Activated CD4-positive, alpha-beta T cell treated with anti-CD3 and anti-CD28 coated beads for 4 hours (primary cell): ENCODE data around the gene EN1.
A peak's percentile ranks its signal among the peaks of the same experiment; 100 is the strongest.

ENCODE experiments used
- DNase-seq, 2 donors: peaks; one replicate each; pipeline ENCODE4 v3.0.0-alpha.2; 2020

Gene EN1

GRCh38 chr2:118855451-118856279 is 8.2 kb upstream of the EN1 start:
- DNase-seq, result peak; percentile 70 to 80

DNA sequence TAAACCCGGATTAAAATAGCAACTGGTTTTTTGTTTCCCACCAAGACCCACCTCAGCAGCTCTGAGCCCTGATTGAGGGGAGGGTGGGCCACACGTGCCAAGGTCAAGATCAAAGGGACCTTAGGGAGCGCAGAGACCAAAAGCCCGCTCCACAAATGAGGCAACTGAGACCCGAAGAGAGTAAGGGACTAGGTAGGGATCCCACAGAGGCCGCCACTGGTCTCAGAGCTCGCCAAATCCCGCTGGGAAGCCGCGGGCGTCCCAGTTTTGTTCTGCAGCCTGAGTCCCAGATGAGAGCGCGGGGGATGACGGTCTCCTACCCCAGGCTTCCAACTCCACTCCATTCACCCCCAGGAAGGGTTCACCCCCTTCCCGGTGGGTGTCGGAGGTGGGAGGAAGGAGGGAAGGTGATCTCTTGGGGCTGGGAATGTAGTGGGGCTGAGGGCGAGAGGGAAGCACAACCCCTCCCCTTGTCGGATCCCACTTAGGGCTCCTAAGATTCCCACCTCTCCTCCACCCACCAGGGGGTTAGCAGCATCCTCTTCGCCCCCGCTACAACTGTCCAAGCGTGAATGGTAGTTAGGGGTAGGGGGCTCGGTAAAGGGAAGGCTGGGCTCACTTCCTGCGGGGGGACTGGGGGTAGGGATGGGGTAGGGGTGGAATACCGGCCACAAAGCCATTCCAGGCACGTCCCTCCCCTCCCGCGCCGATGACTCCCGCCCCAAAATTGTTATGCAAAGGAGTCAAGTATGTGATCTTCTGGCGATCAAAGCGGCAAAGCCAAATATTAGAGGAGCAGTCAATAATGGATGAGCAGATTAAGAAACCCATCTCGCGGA is 7.3 kb upstream of the EN1 start:
- DNase-seq, result no peak

DNA sequence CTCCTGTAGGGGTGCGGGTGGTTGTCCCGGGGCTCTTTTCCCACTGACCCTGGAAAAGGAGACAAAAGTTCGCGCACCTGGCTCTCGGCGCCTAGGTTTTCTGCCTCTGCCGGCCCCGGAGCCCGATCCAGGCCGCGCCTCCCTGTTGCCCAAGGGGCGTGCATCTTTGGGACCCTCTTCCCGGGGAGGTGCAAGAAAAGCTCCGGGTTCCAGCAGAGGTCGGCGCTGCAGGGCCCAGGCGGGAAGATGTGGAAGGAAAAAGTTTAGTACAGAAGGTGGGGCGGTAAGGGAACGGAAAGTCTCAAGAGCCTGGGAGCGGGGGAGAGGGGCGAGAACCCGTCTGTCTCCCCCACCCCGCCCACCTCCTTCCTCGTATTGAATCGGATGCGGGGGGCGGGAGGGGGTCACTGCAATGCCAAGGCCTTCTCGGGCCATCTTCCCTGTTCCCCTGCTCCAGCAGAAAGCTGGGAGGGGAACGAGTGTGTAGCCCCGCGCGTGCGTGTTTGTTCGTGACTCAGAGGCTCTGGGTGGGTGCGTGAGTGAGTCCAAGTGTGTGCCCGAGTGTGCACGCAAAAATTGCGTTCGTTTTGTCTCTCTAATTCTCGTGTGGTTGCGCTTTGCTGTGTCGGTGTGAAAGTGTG is 6.3 kb upstream of the EN1 start:
- DNase-seq, result no peak

DNA sequence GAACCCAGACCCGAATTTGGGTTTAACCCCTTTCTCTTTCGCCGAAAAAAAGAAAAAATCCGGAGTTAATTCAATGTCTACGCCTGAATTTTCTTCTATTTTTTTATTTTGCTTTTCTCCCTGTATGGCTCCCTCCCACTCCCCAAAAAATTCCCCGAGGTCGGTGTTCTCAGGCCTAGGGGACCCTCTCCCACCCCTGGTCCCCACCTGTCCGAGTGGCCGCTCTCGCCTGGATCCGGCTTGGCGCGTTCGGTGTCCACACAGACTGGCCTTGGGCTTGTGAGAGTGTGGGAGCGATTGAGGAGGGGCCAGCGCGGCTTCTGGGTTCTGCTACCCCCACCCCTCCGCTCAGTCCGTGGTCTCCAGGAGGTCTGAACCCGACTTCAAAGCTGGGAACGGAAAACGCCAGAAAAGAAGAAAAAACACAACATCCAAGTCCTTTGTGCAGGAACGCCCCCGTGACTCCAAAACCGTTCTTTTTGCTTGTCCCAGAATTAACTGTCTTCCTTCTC is 5.7 kb upstream of the EN1 start:
- DNase-seq, result no peak

DNA sequence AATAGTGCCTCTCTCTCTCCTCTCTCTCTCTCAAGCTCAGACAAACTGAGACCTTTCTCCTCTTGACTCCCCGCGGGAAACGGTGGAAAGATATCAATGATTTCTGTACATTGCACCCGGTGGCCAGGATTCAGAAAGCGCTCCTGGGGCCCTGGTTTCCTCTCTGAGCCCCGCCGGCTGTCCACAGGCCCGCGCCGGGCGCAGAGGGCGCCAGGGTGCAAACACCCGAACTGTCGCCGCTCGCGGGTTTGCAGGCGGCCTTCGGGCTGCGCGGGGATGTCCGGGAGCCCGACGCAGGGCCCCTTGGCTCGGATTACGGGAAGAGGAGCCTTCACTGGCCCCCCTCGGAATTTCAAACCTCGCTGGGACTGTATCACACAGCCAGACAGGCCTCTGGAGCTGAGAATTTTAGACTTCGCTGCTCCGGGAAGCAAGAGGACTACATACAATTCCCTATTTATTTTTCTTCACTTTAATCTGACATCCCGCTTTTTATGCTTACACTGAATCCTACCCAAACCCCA is 5.2 kb upstream of the EN1 start:
- DNase-seq, result no peak

- DNase-seq, result no peak
Observed at GRCh38 chr2:118851650-118852049, 4.2 kb upstream of the EN1 start.

- no peak for DNase-seq
Observed at GRCh38 chr2:118850901-118851415, 3.5 kb upstream of the EN1 start.

- DNase-seq, result no peak
Observed at GRCh38 chr2:118850168-118850900, 2.9 kb upstream of the EN1 start.

DNA sequence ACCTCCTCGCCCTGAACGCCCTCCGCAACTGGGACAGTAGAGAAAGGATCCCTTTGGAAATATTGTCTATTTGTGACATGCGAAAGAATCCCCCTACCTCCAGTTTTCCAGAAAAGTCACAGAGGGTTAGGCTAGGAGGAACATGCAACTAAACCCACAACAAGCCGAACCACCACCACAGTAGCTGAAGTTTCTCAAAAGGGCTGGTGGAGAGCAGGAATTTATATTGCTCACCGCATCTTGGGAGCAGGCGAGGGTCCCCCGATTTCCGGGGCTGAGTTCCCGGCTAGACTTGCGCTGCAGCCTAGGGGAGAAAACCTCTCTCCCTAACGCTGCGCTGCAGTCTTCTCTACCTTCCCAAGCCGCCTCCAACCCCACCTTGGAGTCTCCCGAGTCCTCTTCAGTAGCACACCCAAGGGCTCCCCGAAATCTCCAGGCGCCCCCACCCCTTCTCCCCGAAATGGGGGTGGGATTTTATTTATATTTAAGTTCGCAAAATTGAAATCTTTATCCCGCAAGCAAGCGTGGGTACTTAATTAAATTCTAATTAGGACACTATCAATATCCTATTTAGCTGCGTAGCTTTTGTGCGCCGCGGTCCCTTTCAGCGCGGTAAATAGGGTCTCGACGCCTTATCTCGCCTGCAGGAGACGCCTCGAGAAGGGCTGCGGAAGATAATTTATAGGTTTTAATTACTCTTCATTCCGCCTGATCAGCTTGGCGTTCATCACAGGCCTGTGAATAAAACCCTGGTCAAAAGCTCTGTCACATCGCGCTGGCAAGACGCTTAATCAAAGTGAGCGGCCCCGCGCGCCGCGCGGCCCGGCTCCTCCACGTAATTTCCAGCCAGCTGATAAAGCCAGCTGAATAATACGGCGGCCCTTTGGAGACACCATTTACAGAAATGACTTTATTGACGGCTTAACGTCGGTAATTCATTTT is 2.0 kb upstream of the EN1 start:
- DNase-seq, result no peak

DNA sequence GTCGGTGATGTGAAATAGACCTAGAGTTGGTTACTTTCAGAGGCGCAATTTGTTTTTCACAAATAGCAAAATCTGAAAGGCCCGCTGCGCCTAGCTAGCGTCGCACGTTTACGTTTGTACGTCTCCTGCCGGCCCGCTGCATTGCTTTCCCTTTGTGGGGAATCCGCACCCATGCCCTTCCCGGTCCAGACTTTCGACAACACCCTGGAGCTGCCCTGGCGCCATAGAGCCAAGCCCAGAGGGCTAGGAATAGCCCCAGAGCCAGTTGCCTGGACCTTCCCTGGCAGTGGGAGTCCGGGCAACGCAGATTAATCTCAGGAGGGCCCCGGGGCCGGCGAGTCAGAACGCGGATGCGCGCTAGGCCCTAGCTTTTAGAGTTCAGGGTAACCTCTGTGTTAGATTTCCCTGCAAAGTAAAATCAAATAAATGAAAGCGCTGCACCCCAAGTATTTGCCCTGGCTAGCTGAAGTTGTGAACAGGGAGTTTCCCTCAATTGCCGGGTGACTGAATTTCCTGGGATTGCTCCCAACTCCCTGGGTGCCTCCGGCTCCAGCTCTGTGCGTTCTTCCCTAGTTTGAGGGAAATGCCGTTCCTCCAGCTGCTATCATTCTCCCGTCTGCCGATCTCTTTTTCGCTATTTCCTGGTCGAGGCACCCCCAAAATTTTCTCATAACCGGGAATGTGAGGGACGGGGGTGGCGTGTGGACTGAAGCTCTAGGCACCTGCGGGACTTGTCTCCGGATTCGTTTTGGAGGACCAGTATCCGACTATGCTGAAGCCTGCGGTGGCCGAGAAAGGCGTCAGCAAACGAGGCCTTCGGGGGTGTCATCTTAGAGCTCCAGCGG is 1.2 kb upstream of the EN1 start:
- DNase-seq, result no peak

DNA sequence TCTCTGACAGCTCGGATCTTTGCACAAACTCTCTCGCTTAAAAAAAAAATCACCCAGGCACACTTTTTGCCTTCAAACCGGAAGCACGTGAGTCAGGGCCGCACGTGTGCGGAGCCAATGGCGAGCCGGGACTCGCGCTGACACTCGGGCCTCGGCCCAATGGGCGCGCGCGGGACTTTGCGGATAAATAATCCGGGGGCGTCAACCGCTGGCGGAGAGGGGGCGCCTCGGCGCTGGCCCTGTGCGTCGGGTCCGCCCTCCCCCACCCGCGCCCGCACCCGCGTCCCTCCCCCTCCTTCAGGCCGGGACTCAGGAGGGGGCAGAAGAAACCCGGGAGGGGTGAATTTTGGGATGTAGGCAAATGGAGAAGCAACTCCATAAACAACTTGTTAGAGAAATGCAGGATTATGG is 319 bp upstream of the EN1 start:
- no peak for DNase-seq

GRCh38 chr2:118846442-118846952 is 951 bp downstream of the EN1 start:
- no peak for DNase-seq

DNA sequence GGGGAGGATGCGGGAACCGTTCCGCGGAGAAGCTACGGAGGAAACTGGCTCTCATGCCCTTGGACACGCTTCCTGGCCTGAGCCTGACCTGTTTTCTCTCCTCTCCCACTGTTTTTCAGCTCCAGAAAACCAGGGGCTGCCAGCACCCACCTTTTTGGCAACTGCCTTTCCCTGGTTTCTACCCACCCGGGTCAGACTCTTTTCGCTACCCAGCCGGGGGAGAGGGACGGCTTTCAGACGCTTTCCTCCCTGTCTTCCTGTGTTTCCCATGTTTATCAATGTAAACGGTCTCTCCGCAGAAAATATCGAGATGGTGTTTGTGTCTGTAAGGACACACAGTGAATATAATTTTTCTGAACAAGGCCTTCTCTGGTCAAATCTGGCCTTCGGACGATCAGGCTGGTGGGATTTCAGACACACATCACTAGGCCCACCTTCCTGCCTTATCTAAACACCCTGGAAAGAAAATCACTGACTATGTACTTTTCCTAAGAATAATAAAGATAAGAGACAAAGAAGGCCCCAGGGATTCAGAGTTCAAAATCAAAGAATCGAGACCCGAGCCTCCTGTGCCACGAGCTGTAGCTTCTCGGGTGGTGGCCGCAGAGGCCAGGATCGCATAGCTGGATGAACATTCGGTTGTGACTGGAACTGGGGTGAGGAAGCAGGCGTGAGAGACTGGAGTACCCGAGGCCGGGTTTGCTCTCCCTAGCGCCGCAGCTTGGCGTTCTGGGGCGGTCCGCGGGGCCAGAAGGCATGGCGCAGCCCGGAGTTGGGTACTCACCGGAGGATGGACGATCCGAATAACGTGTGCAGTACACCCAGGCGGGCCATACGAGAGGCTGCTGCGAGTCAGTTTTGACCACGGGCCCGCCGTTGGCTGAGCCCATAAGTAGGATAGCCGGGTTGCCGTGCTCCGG is 1.7 kb downstream of the EN1 start:
- no peak for DNase-seq

- no peak for DNase-seq
Observed at GRCh38 chr2:118845005-118845521, 2.4 kb downstream of the EN1 start.

- no peak for DNase-seq
Observed at GRCh38 chr2:118844261-118845004, 3.0 kb downstream of the EN1 start.

GRCh38 chr2:118843483-118844132 is 3.8 kb downstream of the EN1 start:
- no peak for DNase-seq
